K562 (cell line): ENCODE measurements around the gene UCKL1. TPM values are rescaled to one million over a fixed set of nuclear protein-coding genes. Genes with fewer than 3 reads are reported as not detected.

Experiments used
- ATAC-seq: fragments of 200-7000 bp; cut with Tn5 transposase; 3 replicates; pipeline ENCODE4 v1.9.1; 2020; ENCODE audit warnings: moderate library complexity
- BruUV-seq: library from RNA; stranded (reverse); fragments of 400-500 nt; replicated peaks from 2 replicates; lab custom pipeline; 2021; lab: Mats Ljungman, UMichigan
- CTCF ChIA-PET: fragments of 300-600 bp; formaldehyde crosslinking; extraction: SDS; loops from one replicate; lab custom pipeline; 2021; ENCODE audit warnings: low intra/inter-chr PET ratio; lab: Yijun Ruan, JAX
- POLR2A ChIA-PET: fragments of 300-600, 350-650 bp; sonication (Branson Sonifier 250); formaldehyde crosslinking; extraction: SDS; loops from one replicate; lab custom pipeline; 2021; ENCODE audit warnings: antibody characterized with exemption, inconsistent platforms; lab: Yijun Ruan, JAX
- DNase-seq, 4 experiments: peaks; one replicate each; pipeline versions ENCODE4 v3.0.0 to v3.0.0-alpha.2; 2011 to 2018; ENCODE audit warnings: low spot score in 3 of 4, mixed read lengths in 3 of 4; ENCODE audit errors: extremely low read depth in 1 of 4
- FAIRE-seq: peaks from 2 replicates; lab custom pipeline; 2011; peaks lifted over from hg19 to GRCh38; lab: Jason Lieb, UNC
- H2AFZ ChIP-seq: 2 replicates; pipeline ENCODE4 v1.6.0; 2011; ENCODE audit warnings: low read depth, low read length, control low read depth, inconsistent platforms
- H3K27ac ChIP-seq: fragments of 200-600 bp; 3 replicates; pipeline ENCODE4 v1.8.0; 2011; ENCODE audit warnings: low read depth, mild to moderate bottlenecking, control low read depth, inconsistent platforms, low read length, moderate library complexity, mixed read lengths; ENCODE audit errors: extremely low read depth
- H3K27me3 ChIP-seq, 2 experiments: fragments of 300-600 bp in 1 of 2; 2 replicates in 1 of 2; 3 replicates in 1 of 2; pipeline versions ENCODE4 v1.6.0 to v1.8.0; 2011; ENCODE audit warnings: inconsistent platforms in 2 of 2, low read length in 2 of 2, mild to moderate bottlenecking in 1 of 2, mixed read lengths in 1 of 2, moderate library complexity in 1 of 2; ENCODE audit not compliant: control insufficient read depth in 2 of 2, insufficient read depth in 2 of 2
- H3K36me3 ChIP-seq: fragments of 300-600 bp; 3 replicates; pipeline ENCODE4 v1.8.0; 2011; ENCODE audit warnings: mild to moderate bottlenecking, low read length, inconsistent platforms; ENCODE audit not compliant: control insufficient read depth, insufficient read depth
- H3K4me1 ChIP-seq, 2 experiments: fragments of 200-600 bp in 1 of 2; replicated peaks in 1 of 2; 2 replicates in 1 of 2; 3 replicates in 1 of 2; pipeline versions ENCODE4 v1.5.1 to v1.8.0; 2011; ENCODE audit warnings: inconsistent platforms in 2 of 2, low read length in 2 of 2, mild to moderate bottlenecking in 1 of 2, mixed read lengths in 1 of 2, moderate library complexity in 1 of 2; ENCODE audit not compliant: control insufficient read depth in 2 of 2, insufficient read depth in 2 of 2
- H3K4me2 ChIP-seq: 2 replicates; pipeline ENCODE4 v1.6.1; 2011; ENCODE audit warnings: low read length, control low read depth, inconsistent platforms, mixed read lengths; ENCODE audit not compliant: insufficient read depth
- H3K4me3 ChIP-seq: fragments of 200-600 bp; sonication (generic), shearing (Covaris generic); 2 replicates; pipeline ENCODE4 v1.5.1; 2016; ENCODE audit warnings: control low read depth, inconsistent platforms
- H3K79me2 ChIP-seq: fragments of 200-600 bp; 3 replicates; pipeline ENCODE4 v1.8.0; 2011; ENCODE audit warnings: low read length, inconsistent platforms; ENCODE audit not compliant: control insufficient read depth, insufficient read depth
- H3K9ac ChIP-seq, 2 experiments: 2 replicates each; pipeline versions ENCODE4 v1.6.0 to v1.6.1; 2011; ENCODE audit warnings: low read depth in 2 of 2, low read length in 2 of 2, control low read depth in 1 of 2, inconsistent platforms in 1 of 2, mild to moderate bottlenecking in 1 of 2, mixed read lengths in 1 of 2; ENCODE audit not compliant: insufficient read depth in 1 of 2
- H3K9me1 ChIP-seq: one replicate; pipeline ENCODE4 v1.6.0; 2011; ENCODE audit warnings: inconsistent platforms, mild to moderate bottlenecking, low read length, moderate library complexity; ENCODE audit not compliant: control insufficient read depth, insufficient read depth
- H3K9me3 ChIP-seq: replicated peaks from 2 replicates; pipeline ENCODE4 v1.5.1; 2011; ENCODE audit warnings: low read depth, low read length, inconsistent platforms; ENCODE audit not compliant: control insufficient read depth, insufficient read depth
- H4K20me1 ChIP-seq: replicated peaks from 2 replicates; pipeline ENCODE4 v1.6.1; 2011; ENCODE audit warnings: low read length, inconsistent platforms, mixed read lengths; ENCODE audit not compliant: control insufficient read depth, insufficient read depth
- CBFB ChIP-seq: sonication (generic); formaldehyde crosslinking; IDR thresholded peaks from 2 replicates; pipeline ENCODE4 v1.4.0; 2020; ENCODE audit warnings: mild to moderate bottlenecking, missing genetic modification reagents
- CREB3L1 ChIP-seq: fragments of 450-650 bp; IDR thresholded peaks from 2 replicates; pipeline ENCODE4 v1.6.1; 2014; ENCODE audit warnings: low read depth, mild to moderate bottlenecking, moderate library complexity, borderline replicate concordance
- FOSL1 ChIP-seq: fragments of 200-800 bp; sonication (Bioruptor generic); conservative IDR thresholded peaks from 2 replicates; pipeline ENCODE4 v1.6.1; 2016; ENCODE audit warnings: missing genetic modification characterization, missing compliant biosample characterization
- HNRNPL ChIP-seq: fragments of 200-400 bp; formaldehyde crosslinking; IDR thresholded peaks from 2 replicates; pipeline ENCODE4 v1.6.1; 2017; ENCODE audit warnings: low read depth, mild to moderate bottlenecking, low read length
- JUND ChIP-seq, 2 experiments: IDR thresholded peaks; 2 replicates in 1 of 2; 3 replicates in 1 of 2; pipeline ENCODE4 v1.6.1; 2011; ENCODE audit warnings: borderline replicate concordance in 2 of 2, low read depth in 2 of 2, low read length in 2 of 2, improper control_type of control experiment in 1 of 2, missing biosample characterization in 1 of 2, missing genetic modification characterization in 1 of 2, missing genetic modification reagents in 1 of 2
- MLLT1 ChIP-seq, 2 experiments: fragments of 450-650 bp; IDR thresholded peaks; 2 replicates each; pipeline ENCODE4 v1.6.1; 2016
- NCOA2 ChIP-seq, 2 experiments: fragments of 450-650 bp; IDR thresholded peaks; 2 replicates each; pipeline ENCODE4 v1.6.1; 2018; ENCODE audit warnings: mild to moderate bottlenecking in 2 of 2, moderate library complexity in 1 of 2; ENCODE audit not compliant: partially characterized antibody in 2 of 2
- POLR2AphosphoS2 ChIP-seq: IDR thresholded peaks from 2 replicates; pipeline ENCODE4 v1.6.1; 2012; ENCODE audit warnings: low read length, improper control_type of control experiment
- ZBTB1 ChIP-seq: sonication (generic); formaldehyde crosslinking; IDR thresholded peaks from 2 replicates; pipeline ENCODE4 v1.8.1; 2023; ENCODE audit warnings: missing genetic modification reagents, low read depth, mild to moderate bottlenecking, borderline replicate concordance
- ZNF124 ChIP-seq: sonication (generic); formaldehyde crosslinking; IDR thresholded peaks from 2 replicates; pipeline ENCODE4 v1.8.1; 2022; ENCODE audit warnings: missing genetic modification reagents
- ZSCAN29 ChIP-seq: fragments of 450-650 bp; IDR thresholded peaks from 2 replicates; pipeline ENCODE4 v1.6.1; 2017
- WGBS: fragments of 100-300 bp; shearing (Covaris generic); methylation state at CpG from one replicate; pipeline ENCODE4 v1.1.6; 2016; ENCODE audit warnings: low coverage, mixed read lengths; ENCODE audit not compliant: insufficient coverage; ENCODE audit errors: missing lambda C conversion rate; 5-methylcytosine and 5-hydroxymethylcytosine counted together
- in situ Hi-C: fragments of 300-500 bp; cut with MboI; formaldehyde crosslinking; loops from 4 replicates; pipeline ENCODE4 v1.15.0; 2018; ENCODE audit warnings: inconsistent platforms, mixed read lengths
- intact Hi-C: fragments of 100-400 bp; cut with micrococcal nuclease; formaldehyde crosslinking; loops from 2 replicates; pipeline ENCODE4 v1.14.2; 2022
- polyA plus RNA-seq, 8 experiments: library from polyadenylated mRNA; depleted of rRNA in 4 of 8; stranded (reverse) in 5 of 8; unstranded in 3 of 8; fragments of >200 nt; fragmentation: Nextera tagmentation in 2 of 8; fragmentation: Illumina TruSeq in 1 of 8; extraction: Ambion mirVana in 2 of 8; extraction: Trizol in 1 of 8; gene quantifications; 2 replicates each; pipeline versions ENCODE4 v1.2.1 to v1.2.3, GENCODE V29; 2011 to 2014; ENCODE audit warnings: inconsistent platforms in 1 of 8, missing spikeins in 1 of 8
- total RNA-seq, 7 experiments: library from RNA; depleted of rRNA in 6 of 7; stranded (reverse); fragments of >200 nt in 6 of 7; fragmentation: Illumina TruSeq in 2 of 7; extraction: Trizol in 2 of 7; gene quantifications; 2 replicates each; pipeline versions ENCODE4 v1.2.1 to v1.2.3, GENCODE V29; 2011 to 2021; ENCODE audit warnings: low replicate concordance in 1 of 7

The UCKL1 gene
- total and polyA plus RNA-seq, 9 of the 15 experiments (the other 6 are each of a cell fraction or from before 2014, with no cell fraction given), result 3.1 to 52.8 (median 24.2) TPM

GRCh38 chr20:63926298-63926697 lies 29.9 kb downstream of the UCKL1 start:
- no peaks in the 10 kb centered on the region for H3K9me3 ChIP-seq
- BruUV-seq, result TSS peak; percentile 27
- H3K79me2 ChIP-seq, result peaks cover 23% of the 10 kb centered on the region
- CTCF ChIA-PET, result no interaction called here
- WGBS, result 85% methylated on average over 8 of the region's 8 CpGs
- no peaks in the 10 kb centered on the region for H3K27me3 ChIP-seq
- 0 out of 4 replicates have a peak overlapping the region, but pooled peaks of 1 of the 2 experiments have one; percentile 28 for H3K9ac ChIP-seq
- no peak overlapping the region for H3K4me3 ChIP-seq
- H3K27ac ChIP-seq, result no peak overlapping the region
- H3K9me1 ChIP-seq, result no peaks in the 10 kb centered on the region
- peaks cover 0 to 11% of the 10 kb centered on the region in 2 experiments; a peak in 2 of 5 replicates for H3K4me1 ChIP-seq
- intact Hi-C loops (no loop called here), in situ Hi-C loops (no loop called here)
- no peak for DNase-seq
- peak; percentile 37 for FAIRE-seq
- H3K36me3 ChIP-seq, result peaks cover 52% of the 10 kb centered on the region; the same call in 2 of the 3 replicates
- H2AFZ ChIP-seq, result no peak overlapping the region
- H3K4me2 ChIP-seq, result no peak overlapping the region
- ATAC-seq, result no peak
- H4K20me1 ChIP-seq, result 0 out of 2 replicates have a peak, but pooled peaks cover 4% of the 10 kb centered on the region
- POLR2A ChIA-PET, result no interaction called here
- TF ChIP-seq FOSL1 (no peak), HNRNPL (no peak), ZSCAN29 (no peak), ZBTB1 (no peak), ZNF124 (no peak), POLR2AphosphoS2 (no peak), NCOA2 (IDR thresholded peaks at IDR 0.05; ENCODE audit: partially characterized antibody in 2 of 2) (no peak), CBFB (no peak), CREB3L1 (no peak), MLLT1 (IDR thresholded peaks at IDR 0.05) (no peak), JUND (IDR thresholded peaks at IDR 0.05; ENCODE audit: borderline replicate concordance, low read depth, low read length) (no peak), JUND (tag; IDR thresholded peaks at IDR 0.05; ENCODE audit: borderline replicate concordance, low read depth, low read length) (no peak)
